ENCODE measurements around the gene HPGDS.

DNA sequence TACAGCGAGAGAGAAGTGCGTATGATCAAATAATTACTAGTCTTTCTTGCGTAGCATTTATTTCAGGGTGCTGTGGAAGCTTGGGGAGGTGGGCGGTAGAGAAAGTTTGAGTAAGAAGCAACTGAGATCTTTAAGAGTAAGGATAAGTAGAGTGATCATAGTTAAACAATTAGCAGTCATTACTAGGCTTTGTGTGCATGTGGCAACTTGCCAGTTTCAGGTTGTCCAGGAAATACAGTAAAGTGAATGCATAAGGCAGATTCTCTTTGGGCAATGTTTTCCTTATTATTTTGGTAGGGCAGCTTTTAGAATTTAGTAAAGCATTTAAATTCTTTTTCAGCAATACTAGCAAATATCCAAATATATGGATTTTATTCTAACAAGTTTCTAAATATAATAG is 57.0 kb downstream of the HPGDS start:
- TF ChIP-seq EZH2 (IDR thresholded peaks at IDR 0.05; ENCODE audit: borderline replicate concordance, low read length): no peak
- TF ChIP-seq, protein P1, sequence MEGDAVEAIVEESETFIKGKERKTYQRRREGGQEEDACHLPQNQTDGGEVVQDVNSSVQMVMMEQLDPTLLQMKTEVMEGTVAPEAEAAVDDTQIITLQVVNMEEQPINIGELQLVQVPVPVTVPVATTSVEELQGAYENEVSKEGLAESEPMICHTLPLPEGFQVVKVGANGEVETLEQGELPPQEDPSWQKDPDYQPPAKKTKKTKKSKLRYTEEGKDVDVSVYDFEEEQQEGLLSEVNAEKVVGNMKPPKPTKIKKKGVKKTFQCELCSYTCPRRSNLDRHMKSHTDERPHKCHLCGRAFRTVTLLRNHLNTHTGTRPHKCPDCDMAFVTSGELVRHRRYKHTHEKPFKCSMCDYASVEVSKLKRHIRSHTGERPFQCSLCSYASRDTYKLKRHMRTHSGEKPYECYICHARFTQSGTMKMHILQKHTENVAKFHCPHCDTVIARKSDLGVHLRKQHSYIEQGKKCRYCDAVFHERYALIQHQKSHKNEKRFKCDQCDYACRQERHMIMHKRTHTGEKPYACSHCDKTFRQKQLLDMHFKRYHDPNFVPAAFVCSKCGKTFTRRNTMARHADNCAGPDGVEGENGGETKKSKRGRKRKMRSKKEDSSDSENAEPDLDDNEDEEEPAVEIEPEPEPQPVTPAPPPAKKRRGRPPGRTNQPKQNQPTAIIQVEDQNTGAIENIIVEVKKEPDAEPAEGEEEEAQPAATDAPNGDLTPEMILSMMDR (conservative IDR thresholded peaks at IDR 0.05 in 1 of 2, IDR thresholded peaks at IDR 0.05 in 1 of 2; ENCODE audit: extremely low read depth in 1 of 2, insufficient read depth in 1 of 2, low read depth in 1 of 2, low read length in 2 of 2): no peak

Measured in mammary epithelial cell (primary cell).